Uterus (tissue), 2 donors: Measurements from ENCODE around the gene POLR3G.

Experiments used
- POLR2A ChIP-seq, 2 donors: fragments of 450-650 bp; IDR thresholded peaks; one replicate each; pipeline ENCODE4 v1.6.1; 2016; ENCODE audit warnings: antibody characterized with exemption in 2 of 2, mild to moderate bottlenecking in 1 of 2, moderate library complexity in 1 of 2
- TF ChIP-seq, protein P1 (sequence below), 4 experiments: fragments of 200-600 bp in 2 of 4; fragments of 450-650 bp in 2 of 4; sonication (generic) in 2 of 4; IDR thresholded peaks; one replicate each; pipeline ENCODE4 v1.5.1; 2016 to 2019; ENCODE audit warnings: antibody characterized with exemption in 4 of 4, mild to moderate bottlenecking in 2 of 4, moderate library complexity in 1 of 4

GRCh38 chr5:90557391-90557790, 82.7 kb downstream of the POLR3G start:
- TF ChIP-seq, protein P1, sequence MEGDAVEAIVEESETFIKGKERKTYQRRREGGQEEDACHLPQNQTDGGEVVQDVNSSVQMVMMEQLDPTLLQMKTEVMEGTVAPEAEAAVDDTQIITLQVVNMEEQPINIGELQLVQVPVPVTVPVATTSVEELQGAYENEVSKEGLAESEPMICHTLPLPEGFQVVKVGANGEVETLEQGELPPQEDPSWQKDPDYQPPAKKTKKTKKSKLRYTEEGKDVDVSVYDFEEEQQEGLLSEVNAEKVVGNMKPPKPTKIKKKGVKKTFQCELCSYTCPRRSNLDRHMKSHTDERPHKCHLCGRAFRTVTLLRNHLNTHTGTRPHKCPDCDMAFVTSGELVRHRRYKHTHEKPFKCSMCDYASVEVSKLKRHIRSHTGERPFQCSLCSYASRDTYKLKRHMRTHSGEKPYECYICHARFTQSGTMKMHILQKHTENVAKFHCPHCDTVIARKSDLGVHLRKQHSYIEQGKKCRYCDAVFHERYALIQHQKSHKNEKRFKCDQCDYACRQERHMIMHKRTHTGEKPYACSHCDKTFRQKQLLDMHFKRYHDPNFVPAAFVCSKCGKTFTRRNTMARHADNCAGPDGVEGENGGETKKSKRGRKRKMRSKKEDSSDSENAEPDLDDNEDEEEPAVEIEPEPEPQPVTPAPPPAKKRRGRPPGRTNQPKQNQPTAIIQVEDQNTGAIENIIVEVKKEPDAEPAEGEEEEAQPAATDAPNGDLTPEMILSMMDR (IDR thresholded peaks at IDR 0.05): no peak
- TF ChIP-seq POLR2A (IDR thresholded peaks at IDR 0.05): no peak
